DOHH2 (cell line): Measurements from ENCODE around the gene DAPL1.

ENCODE experiments used
- H3F3A ChIP-seq: fragments of 200-600 bp; sonication (generic), shearing (Covaris generic); 2 replicates; pipeline ENCODE4 v1.6.0; 2016; ENCODE audit warnings: antibody characterized with exemption, mild to moderate bottlenecking; ENCODE audit not compliant: control insufficient read depth, insufficient read depth
- H3K27ac ChIP-seq: fragments of 200-600 bp; sonication (generic); 2 replicates; pipeline ENCODE4 v1.5.1; 2014; ENCODE audit warnings: low read depth, mild to moderate bottlenecking, low read length, moderate library complexity
- H3K27me3 ChIP-seq: fragments of 200-600 bp; sonication (generic); 2 replicates; pipeline ENCODE4 v1.6.1; 2014; ENCODE audit warnings: mild to moderate bottlenecking, low read length, mixed read lengths; ENCODE audit not compliant: control insufficient read depth
- H3K36me3 ChIP-seq: fragments of 200-600 bp; sonication (generic); 2 replicates; pipeline ENCODE4 v1.6.1; 2014; ENCODE audit warnings: mild to moderate bottlenecking, low read length, moderate library complexity, mixed read lengths; ENCODE audit not compliant: control insufficient read depth
- H3K4me1 ChIP-seq: fragments of 200-600 bp; sonication (generic); 2 replicates; pipeline ENCODE4 v1.6.1; 2014; ENCODE audit warnings: mild to moderate bottlenecking, low read length, mixed read lengths; ENCODE audit not compliant: control insufficient read depth
- H3K4me2 ChIP-seq: fragments of 200-600 bp; sonication (generic); 2 replicates; pipeline ENCODE4 v1.6.0; 2014; ENCODE audit warnings: mild to moderate bottlenecking, low read length, moderate library complexity
- H3K4me3 ChIP-seq: fragments of 200-600 bp; sonication (generic); 2 replicates; pipeline ENCODE4 v1.5.1; 2014; ENCODE audit warnings: mild to moderate bottlenecking, low read length, mixed read lengths
- H3K79me2 ChIP-seq: fragments of 200-600 bp; sonication (generic); 2 replicates; pipeline ENCODE4 v1.6.1; 2014; ENCODE audit warnings: mild to moderate bottlenecking, low read length, mixed read lengths; ENCODE audit not compliant: control insufficient read depth
- H3K9me2 ChIP-seq: fragments of 200-600 bp; sonication (generic); replicated peaks from 2 replicates; pipeline ENCODE4 v1.6.1; 2014; ENCODE audit warnings: mild to moderate bottlenecking, low read length, mixed read lengths; ENCODE audit not compliant: control insufficient read depth
- H3K9me3 ChIP-seq: fragments of 200-600 bp; sonication (generic); 2 replicates; pipeline ENCODE4 v1.6.1; 2014; ENCODE audit warnings: antibody characterized with exemption, low read length, mixed read lengths; ENCODE audit not compliant: control insufficient read depth, insufficient read depth
- H4K20me1 ChIP-seq: fragments of 200-600 bp; sonication (generic); 2 replicates; pipeline ENCODE4 v1.6.0; 2014; ENCODE audit warnings: low read depth, mild to moderate bottlenecking, antibody characterized with exemption, low read length, moderate library complexity; ENCODE audit not compliant: control insufficient read depth, insufficient read depth
- CTCF ChIP-seq: fragments of 200-600 bp; sonication (generic); IDR thresholded peaks from one replicate; pipeline ENCODE4 v1.5.1; 2014; ENCODE audit warnings: antibody characterized with exemption, mild to moderate bottlenecking, low read depth, low read length; ENCODE audit not compliant: poor library complexity, severe bottlenecking
- EZH2phosphoT487 ChIP-seq: fragments of 200-600 bp; sonication (generic); IDR thresholded peaks from 2 replicates; pipeline ENCODE4 v1.6.1; 2017; ENCODE audit warnings: borderline replicate concordance, mild to moderate bottlenecking, antibody characterized with exemption, low read length, moderate library complexity, mixed read lengths

Gene DAPL1

GRCh38 chr2:158830201-158830600 lies 35.1 kb downstream of the DAPL1 start:
- Histone ChIP-seq H3K9me2 (no peaks in the 10 kb centered on the region), H3K4me2 (no peak overlapping the region), H3K36me3 (no peaks in the 10 kb centered on the region), H3K4me1 (no peaks in the 10 kb centered on the region), H3K27ac (no peak overlapping the region), H3K4me3 (no peak overlapping the region), H3K27me3 (no peaks in the 10 kb centered on the region), H3K9me3 (no peaks in the 10 kb centered on the region), H4K20me1 (no peaks in the 10 kb centered on the region), H3F3A (no peaks in the 10 kb centered on the region), H3K79me2 (no peaks in the 10 kb centered on the region)
- no peak for TF ChIP-seq EZH2phosphoT487
- TF ChIP-seq CTCF: no peak

GRCh38 chr2:158835431-158835830 lies 40.3 kb downstream of the DAPL1 start:
- H3K4me3 ChIP-seq: no peak overlapping the region
- H3K4me1 ChIP-seq: no peaks in the 10 kb centered on the region
- no peaks in the 10 kb centered on the region for H4K20me1 ChIP-seq
- H3K9me2 ChIP-seq: no peaks in the 10 kb centered on the region
- TF ChIP-seq EZH2phosphoT487 (no peak), CTCF (no peak)
- no peak overlapping the region for H3K4me2 ChIP-seq
- no peaks in the 10 kb centered on the region for H3K36me3 ChIP-seq
- H3K27ac ChIP-seq: no peak overlapping the region
- no peaks in the 10 kb centered on the region for H3K79me2 ChIP-seq
- no peaks in the 10 kb centered on the region for H3K9me3 ChIP-seq
- no peaks in the 10 kb centered on the region for H3F3A ChIP-seq
- no peaks in the 10 kb centered on the region for H3K27me3 ChIP-seq

GRCh38 chr2:158837645-158838044 lies 42.5 kb downstream of the DAPL1 start:
- Histone ChIP-seq H3K4me2 (no peak overlapping the region), H3K27me3 (no peaks in the 10 kb centered on the region), H3K4me3 (no peak overlapping the region), H4K20me1 (no peaks in the 10 kb centered on the region), H3K36me3 (no peaks in the 10 kb centered on the region), H3K27ac (no peak overlapping the region), H3K4me1 (no peaks in the 10 kb centered on the region), H3K79me2 (no peaks in the 10 kb centered on the region), H3K9me3 (no peaks in the 10 kb centered on the region), H3F3A (no peaks in the 10 kb centered on the region), H3K9me2 (no peaks in the 10 kb centered on the region)
- TF ChIP-seq CTCF (no peak), EZH2phosphoT487 (no peak)

GRCh38 chr2:158841850-158842249 lies 46.7 kb downstream of the DAPL1 start:
- H3K27me3 ChIP-seq: no peaks in the 10 kb centered on the region
- no peak overlapping the region for H3K4me3 ChIP-seq
- H4K20me1 ChIP-seq: no peaks in the 10 kb centered on the region
- no peaks in the 10 kb centered on the region for H3K79me2 ChIP-seq
- H3K4me2 ChIP-seq: no peak overlapping the region
- no peaks in the 10 kb centered on the region for H3K36me3 ChIP-seq
- no peaks in the 10 kb centered on the region for H3K9me3 ChIP-seq
- TF ChIP-seq EZH2phosphoT487 (no peak), CTCF (no peak)
- H3K27ac ChIP-seq: no peak overlapping the region
- no peaks in the 10 kb centered on the region for H3F3A ChIP-seq
- H3K9me2 ChIP-seq: no peaks in the 10 kb centered on the region
- H3K4me1 ChIP-seq: no peaks in the 10 kb centered on the region
